ENCODE results near the gene ANKRD34A.
A peak's percentile ranks its signal among the peaks of the same experiment; 100 is the strongest.
"Not testable (repeated sequence)": the region's sequence is repeated elsewhere in the genome, so short reads cannot be mapped to it uniquely, and the experiment has no call there.

ANKRD34A gene

GRCh38 chr1:145946477-145946986 is 17.8 kb downstream of the ANKRD34A start:
- no peaks in the 10 kb centered on the region for H3K4me1 ChIP-seq (ENCODE audit: control insufficient read depth, insufficient read depth, low read length)
- H3K27ac ChIP-seq (ENCODE audit: low read depth, low read length) = no peak overlapping the region
- no peaks in the 10 kb centered on the region for H3K27me3 ChIP-seq (ENCODE audit: control insufficient read depth, insufficient read depth, low read length)
- H3K4me3 ChIP-seq (ENCODE audit: low read length) = no peak overlapping the region
- no peaks in the 10 kb centered on the region for H3K36me3 ChIP-seq (ENCODE audit: control insufficient read depth, insufficient read depth, low read length)
- no peak overlapping the region for H3K9ac ChIP-seq (ENCODE audit: low read length)

GRCh38 chr1:145944532-145944931 is 19.8 kb downstream of the ANKRD34A start:
- Histone ChIP-seq H3K27ac (ENCODE audit: low read depth, low read length) (no peak overlapping the region), H3K4me3 (ENCODE audit: low read length) (no peak overlapping the region), H3K36me3 (ENCODE audit: control insufficient read depth, insufficient read depth, low read length) (no peaks in the 10 kb centered on the region), H3K4me1 (ENCODE audit: control insufficient read depth, insufficient read depth, low read length) (no peaks in the 10 kb centered on the region), H3K27me3 (ENCODE audit: control insufficient read depth, insufficient read depth, low read length) (no peaks in the 10 kb centered on the region), H3K9ac (ENCODE audit: low read length) (no peak overlapping the region)

GRCh38 chr1:145942871-145943270 is 21.5 kb downstream of the ANKRD34A start:
- no peaks in the 10 kb centered on the region for H3K36me3 ChIP-seq (ENCODE audit: control insufficient read depth, insufficient read depth, low read length)
- no peak overlapping the region for H3K9ac ChIP-seq (ENCODE audit: low read length)
- no peaks in the 10 kb centered on the region for H3K4me1 ChIP-seq (ENCODE audit: control insufficient read depth, insufficient read depth, low read length)
- no peak overlapping the region for H3K27ac ChIP-seq (ENCODE audit: low read depth, low read length)
- no peaks in the 10 kb centered on the region for H3K27me3 ChIP-seq (ENCODE audit: control insufficient read depth, insufficient read depth, low read length)
- no peak overlapping the region for H3K4me3 ChIP-seq (ENCODE audit: low read length)

DNA sequence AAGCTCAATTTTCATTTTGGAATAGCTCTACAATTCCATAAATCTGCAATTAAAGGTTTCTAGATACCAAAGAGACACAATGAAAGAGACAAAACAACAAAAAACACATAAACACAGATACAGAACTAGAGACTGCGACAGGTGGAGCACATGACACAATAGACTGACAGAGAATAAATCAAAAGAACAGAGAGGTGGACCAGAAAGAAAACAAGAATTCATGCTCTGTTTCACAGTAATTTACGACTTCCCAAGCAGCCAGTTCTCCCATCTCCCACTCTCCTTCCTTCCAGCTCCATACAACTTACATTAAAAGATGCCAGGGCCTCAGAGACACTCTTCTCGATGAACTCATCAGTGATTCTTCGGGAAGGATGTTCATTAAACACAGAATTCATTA is 22.0 kb downstream of the ANKRD34A start:
- Histone ChIP-seq H3K4me1 (ENCODE audit: control insufficient read depth, insufficient read depth, low read length) (no peaks in the 10 kb centered on the region), H3K27me3 (ENCODE audit: control insufficient read depth, insufficient read depth, low read length) (no peaks in the 10 kb centered on the region), H3K36me3 (ENCODE audit: control insufficient read depth, insufficient read depth, low read length) (no peaks in the 10 kb centered on the region), H3K4me3 (ENCODE audit: low read length) (no peak overlapping the region), H3K27ac (ENCODE audit: low read depth, low read length) (no peak overlapping the region), H3K9ac (ENCODE audit: low read length) (no peak overlapping the region)

- H3K4me1 ChIP-seq (ENCODE audit: control insufficient read depth, insufficient read depth, low read length) = no peaks in the 10 kb centered on the region
Observed at GRCh38 chr1:145937436-145937835, 26.9 kb downstream of the ANKRD34A start.

DNA sequence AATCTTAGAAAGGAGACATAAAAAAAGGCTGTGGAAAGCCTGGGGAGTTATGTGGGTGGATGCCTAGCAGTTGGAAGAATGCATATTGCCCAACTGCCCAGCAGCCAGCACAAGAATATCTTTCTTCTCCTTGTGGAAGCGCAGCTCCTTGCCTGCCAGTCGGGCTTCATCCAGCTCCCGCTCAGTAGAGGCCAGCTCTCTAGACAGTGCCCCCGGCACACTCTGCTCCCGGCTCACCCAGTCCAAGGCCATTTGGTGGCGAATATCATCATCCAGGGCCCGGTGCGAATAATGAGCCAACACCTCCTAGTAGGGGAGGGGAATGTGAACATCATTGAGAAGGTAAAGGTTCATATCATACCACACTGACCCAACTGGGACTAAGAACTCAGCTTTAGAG is 28.1 kb downstream of the ANKRD34A start:
- Histone ChIP-seq H3K9ac (ENCODE audit: low read length) (no peak overlapping the region), H3K4me1 (ENCODE audit: control insufficient read depth, insufficient read depth, low read length) (no peaks in the 10 kb centered on the region), H3K27me3 (ENCODE audit: control insufficient read depth, insufficient read depth, low read length) (no peaks in the 10 kb centered on the region), H3K27ac (ENCODE audit: low read depth, low read length) (no peak overlapping the region), H3K4me3 (ENCODE audit: low read length) (no peak overlapping the region), H3K36me3 (ENCODE audit: control insufficient read depth, insufficient read depth, low read length) (no peaks in the 10 kb centered on the region)

More at GRCh38 chr1:145937436-145937835, 26.9 kb downstream of the ANKRD34A start:
- Histone ChIP-seq H3K4me3 (ENCODE audit: low read length) (no peak overlapping the region), H3K36me3 (ENCODE audit: control insufficient read depth, insufficient read depth, low read length) (no peaks in the 10 kb centered on the region), H3K27me3 (ENCODE audit: control insufficient read depth, insufficient read depth, low read length) (no peaks in the 10 kb centered on the region), H3K27ac (ENCODE audit: low read depth, low read length) (no peak overlapping the region), H3K9ac (ENCODE audit: low read length) (no peak overlapping the region)

GRCh38 chr1:145935708-145936107 is 28.7 kb downstream of the ANKRD34A start:
- Histone ChIP-seq H3K4me1 (ENCODE audit: control insufficient read depth, insufficient read depth, low read length) (no peaks in the 10 kb centered on the region), H3K36me3 (ENCODE audit: control insufficient read depth, insufficient read depth, low read length) (no peaks in the 10 kb centered on the region)

DNA sequence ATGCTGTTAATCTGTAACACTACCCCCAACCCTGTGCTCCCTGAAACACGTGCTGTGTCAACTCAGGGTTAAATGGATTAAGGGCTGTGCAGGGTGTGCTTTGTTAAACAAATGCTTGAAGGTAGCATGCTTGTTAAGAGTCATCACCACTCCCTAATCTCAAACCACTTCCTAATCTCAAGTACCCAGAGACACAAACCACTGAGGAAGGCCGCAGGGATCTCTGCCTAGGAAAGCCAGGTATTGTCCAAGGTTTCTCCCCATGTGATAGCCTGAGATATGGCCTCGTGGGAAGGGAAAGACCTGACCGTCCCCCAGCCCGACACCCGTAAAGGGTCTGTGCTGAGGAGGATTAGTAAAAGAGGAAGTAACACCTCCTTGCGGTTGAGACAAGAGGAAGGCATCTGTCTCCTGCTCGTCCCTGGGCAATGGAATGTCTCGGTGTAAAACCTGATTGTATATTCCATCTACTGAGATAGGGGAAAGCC is 31.8 kb downstream of the ANKRD34A start:
- not testable (repeated sequence) for H3K27ac ChIP-seq (ENCODE audit: low read depth, low read length); H3K36me3 ChIP-seq (ENCODE audit: control insufficient read depth, insufficient read depth, low read length); H3K27me3 ChIP-seq (ENCODE audit: control insufficient read depth, insufficient read depth, low read length); H3K9ac ChIP-seq (ENCODE audit: low read length); H3K4me3 ChIP-seq (ENCODE audit: low read length); H3K4me1 ChIP-seq (ENCODE audit: control insufficient read depth, insufficient read depth, low read length)

More at GRCh38 chr1:145935708-145936107, 28.7 kb downstream of the ANKRD34A start:
- H3K9ac ChIP-seq (ENCODE audit: low read length) = no peak overlapping the region
- H3K27me3 ChIP-seq (ENCODE audit: control insufficient read depth, insufficient read depth, low read length) = no peaks in the 10 kb centered on the region
- no peak overlapping the region for H3K4me3 ChIP-seq (ENCODE audit: low read length)
- no peak overlapping the region for H3K27ac ChIP-seq (ENCODE audit: low read depth, low read length)

- Histone ChIP-seq H3K27me3 (ENCODE audit: control insufficient read depth, insufficient read depth, low read length) (no peaks in the 10 kb centered on the region), H3K36me3 (ENCODE audit: control insufficient read depth, insufficient read depth, low read length) (peaks cover 4% of the 10 kb centered on the region), H3K4me1 (ENCODE audit: control insufficient read depth, insufficient read depth, low read length) (peaks cover 13% of the 10 kb centered on the region)
Observed at GRCh38 chr1:145927916-145928643, 36.3 kb downstream of the ANKRD34A start.

GRCh38 chr1:145927063-145927886 is 37.1 kb downstream of the ANKRD34A start, which contains the start of gene RBM8A:
Gene RBM8A (minus strand): TSS chr1:145927484. CDS start chr1:145927426, 58 bp downstream.
- H3K4me1 ChIP-seq (ENCODE audit: control insufficient read depth, insufficient read depth, low read length) = peaks cover 13% of the 10 kb centered on the region
- H3K36me3 ChIP-seq (ENCODE audit: control insufficient read depth, insufficient read depth, low read length) = peaks cover 4% of the 10 kb centered on the region
- peak within 1 kb of the TSS; percentile 97 for H3K4me3 ChIP-seq (ENCODE audit: low read length)
- peak within 1 kb of the TSS; percentile 80 for H3K9ac ChIP-seq (ENCODE audit: low read length)
- H3K27ac ChIP-seq (ENCODE audit: low read depth, low read length) = peak within 1 kb of the TSS; percentile 97
- no peaks in the 10 kb centered on the region for H3K27me3 ChIP-seq (ENCODE audit: control insufficient read depth, insufficient read depth, low read length)

More at GRCh38 chr1:145927916-145928643, 36.3 kb downstream of the ANKRD34A start:
- Histone ChIP-seq H3K9ac (ENCODE audit: low read length) (peak overlapping the region; percentile 80), H3K27ac (ENCODE audit: low read depth, low read length) (peak overlapping the region; percentile 97), H3K4me3 (ENCODE audit: low read length) (peak overlapping the region; percentile 97)

- Histone ChIP-seq H3K27ac (ENCODE audit: low read depth, low read length) (peak overlapping the region; percentile 97), H3K27me3 (ENCODE audit: control insufficient read depth, insufficient read depth, low read length) (no peaks in the 10 kb centered on the region), H3K36me3 (ENCODE audit: control insufficient read depth, insufficient read depth, low read length) (peaks cover 4% of the 10 kb centered on the region), H3K4me1 (ENCODE audit: control insufficient read depth, insufficient read depth, low read length) (peaks cover 13% of the 10 kb centered on the region), H3K4me3 (ENCODE audit: low read length) (peak overlapping the region; percentile 97), H3K9ac (ENCODE audit: low read length) (peak overlapping the region; percentile 53)
Observed at GRCh38 chr1:145926686-145927062, 37.7 kb downstream of the ANKRD34A start.

- Histone ChIP-seq H3K4me3 (ENCODE audit: low read length) (no peak overlapping the region), H3K4me1 (ENCODE audit: control insufficient read depth, insufficient read depth, low read length) (peaks cover 20% of the 10 kb centered on the region), H3K27ac (ENCODE audit: low read depth, low read length) (no peak overlapping the region), H3K9ac (ENCODE audit: low read length) (no peak overlapping the region), H3K27me3 (ENCODE audit: control insufficient read depth, insufficient read depth, low read length) (no peaks in the 10 kb centered on the region), H3K36me3 (ENCODE audit: control insufficient read depth, insufficient read depth, low read length) (peaks cover 2% of the 10 kb centered on the region)
Observed at GRCh38 chr1:145922266-145922665, 42.1 kb downstream of the ANKRD34A start.
